Upper lobe of right lung (tissue), 1 donor: ENCODE measurements around the gene MRPS23. TPM values are rescaled to one million over a fixed set of nuclear protein-coding genes. Genes with fewer than 3 reads are reported as not detected.

Source experiments
- ATAC-seq: fragments of 200-7000 bp; cut with Tn5 transposase; one replicate; pipeline ENCODE4 v1.9.1; 2020; ENCODE audit warnings: mild to moderate bottlenecking, moderate library complexity
- DNase-seq: peaks from one replicate; pipeline ENCODE4 v3.0.0-alpha.2; 2020
- H3K27ac ChIP-seq: fragments of 200-600 bp; one replicate; pipeline ENCODE4 v1.8.0; 2022
- H3K27me3 ChIP-seq: fragments of 200-600 bp; one replicate; pipeline ENCODE4 v1.8.0; 2022; ENCODE audit warnings: mild to moderate bottlenecking
- H3K36me3 ChIP-seq: fragments of 200-600 bp; one replicate; pipeline ENCODE4 v1.8.0; 2022
- H3K4me1 ChIP-seq: fragments of 200-600 bp; one replicate; pipeline ENCODE4 v1.8.0; 2022
- H3K4me3 ChIP-seq: fragments of 200-600 bp; one replicate; pipeline ENCODE4 v1.8.0; 2022; ENCODE audit warnings: mild to moderate bottlenecking
- H3K9me3 ChIP-seq: fragments of 200-600 bp; one replicate; pipeline ENCODE4 v1.8.0; 2022
- intact Hi-C: fragments of 100-400 bp; cut with DNase I; formaldehyde crosslinking; loops from one replicate; pipeline ENCODE4 v1.11.0; 2022
- total RNA-seq: library from RNA; stranded (reverse); fragmentation: NEBNext Ultra II Directional; extraction: Animal tissue kit (Norgen Biotek cat#: 25700); gene quantifications from one replicate; pipeline ENCODE4 v1.2.1, GENCODE V29; 2021
- TF ChIP-seq, protein P1 (sequence below): fragments of 200-600 bp; IDR thresholded peaks from one replicate; pipeline ENCODE4 v1.8.0; 2022; ENCODE audit warnings: antibody characterized with exemption
- donor health status: DM: no; HTN: yes; CAD: no; lungs with severe emphysema.

MRPS23 gene
- total RNA-seq, 1 donor from 2014 or later = 36.0 TPM

DNA sequence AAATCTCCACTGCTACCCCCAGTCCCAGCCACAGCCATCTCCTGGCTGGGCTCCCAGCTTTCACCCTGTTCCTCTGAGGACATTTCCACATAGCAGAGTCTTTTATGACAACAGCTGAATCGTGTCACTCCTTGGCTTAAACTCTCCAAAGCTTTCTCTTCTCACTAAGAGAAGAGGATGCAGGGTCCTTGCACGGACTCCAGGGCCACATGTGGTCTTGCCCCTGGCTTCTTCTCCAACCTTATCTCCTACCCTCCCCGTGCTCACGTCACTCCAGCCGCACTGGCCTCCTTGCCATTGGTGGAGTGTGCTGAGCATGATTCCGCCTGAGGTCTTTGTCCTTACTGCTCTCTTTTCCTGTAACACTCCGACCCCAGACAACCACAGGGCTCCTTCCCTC lies 64.8 kb downstream of the MRPS23 start:
- DNase-seq (no peak), ATAC-seq (no peak)
- Histone ChIP-seq H3K27ac (no peak overlapping the region), H3K36me3 (no peaks in the 10 kb centered on the region), H3K9me3 (no peaks in the 10 kb centered on the region), H3K4me3 (no peak overlapping the region), H3K27me3 (peaks cover 4% of the 10 kb centered on the region), H3K4me1 (peaks cover 19% of the 10 kb centered on the region)
- intact Hi-C loops = no loop called here
- TF ChIP-seq, protein P1, sequence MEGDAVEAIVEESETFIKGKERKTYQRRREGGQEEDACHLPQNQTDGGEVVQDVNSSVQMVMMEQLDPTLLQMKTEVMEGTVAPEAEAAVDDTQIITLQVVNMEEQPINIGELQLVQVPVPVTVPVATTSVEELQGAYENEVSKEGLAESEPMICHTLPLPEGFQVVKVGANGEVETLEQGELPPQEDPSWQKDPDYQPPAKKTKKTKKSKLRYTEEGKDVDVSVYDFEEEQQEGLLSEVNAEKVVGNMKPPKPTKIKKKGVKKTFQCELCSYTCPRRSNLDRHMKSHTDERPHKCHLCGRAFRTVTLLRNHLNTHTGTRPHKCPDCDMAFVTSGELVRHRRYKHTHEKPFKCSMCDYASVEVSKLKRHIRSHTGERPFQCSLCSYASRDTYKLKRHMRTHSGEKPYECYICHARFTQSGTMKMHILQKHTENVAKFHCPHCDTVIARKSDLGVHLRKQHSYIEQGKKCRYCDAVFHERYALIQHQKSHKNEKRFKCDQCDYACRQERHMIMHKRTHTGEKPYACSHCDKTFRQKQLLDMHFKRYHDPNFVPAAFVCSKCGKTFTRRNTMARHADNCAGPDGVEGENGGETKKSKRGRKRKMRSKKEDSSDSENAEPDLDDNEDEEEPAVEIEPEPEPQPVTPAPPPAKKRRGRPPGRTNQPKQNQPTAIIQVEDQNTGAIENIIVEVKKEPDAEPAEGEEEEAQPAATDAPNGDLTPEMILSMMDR = no peak

Other genes starting within 250 kb of the MRPS23 start
- not detected for gene CCDC182, start 104.7 kb downstream of the MRPS23 start, total RNA-seq
- gene CUEDC1, start 105.4 kb upstream of the MRPS23 start, total RNA-seq = 41.9 TPM
- gene VEZF1, start 138.2 kb upstream of the MRPS23 start, total RNA-seq = 77.1 TPM
- gene SRSF1, start 157.2 kb upstream of the MRPS23 start, total RNA-seq = 153 TPM
- 37.8 TPM for gene DYNLL2, start 233.4 kb upstream of the MRPS23 start, total RNA-seq